Measurements from ENCODE around the gene CRIP1. TPM values are rescaled to one million over a fixed set of nuclear protein-coding genes. Genes with fewer than 3 reads are reported as not detected.

CRIP1 gene
- total RNA-seq, 1 experiment from 2014 or later = 6.9 TPM

DNA sequence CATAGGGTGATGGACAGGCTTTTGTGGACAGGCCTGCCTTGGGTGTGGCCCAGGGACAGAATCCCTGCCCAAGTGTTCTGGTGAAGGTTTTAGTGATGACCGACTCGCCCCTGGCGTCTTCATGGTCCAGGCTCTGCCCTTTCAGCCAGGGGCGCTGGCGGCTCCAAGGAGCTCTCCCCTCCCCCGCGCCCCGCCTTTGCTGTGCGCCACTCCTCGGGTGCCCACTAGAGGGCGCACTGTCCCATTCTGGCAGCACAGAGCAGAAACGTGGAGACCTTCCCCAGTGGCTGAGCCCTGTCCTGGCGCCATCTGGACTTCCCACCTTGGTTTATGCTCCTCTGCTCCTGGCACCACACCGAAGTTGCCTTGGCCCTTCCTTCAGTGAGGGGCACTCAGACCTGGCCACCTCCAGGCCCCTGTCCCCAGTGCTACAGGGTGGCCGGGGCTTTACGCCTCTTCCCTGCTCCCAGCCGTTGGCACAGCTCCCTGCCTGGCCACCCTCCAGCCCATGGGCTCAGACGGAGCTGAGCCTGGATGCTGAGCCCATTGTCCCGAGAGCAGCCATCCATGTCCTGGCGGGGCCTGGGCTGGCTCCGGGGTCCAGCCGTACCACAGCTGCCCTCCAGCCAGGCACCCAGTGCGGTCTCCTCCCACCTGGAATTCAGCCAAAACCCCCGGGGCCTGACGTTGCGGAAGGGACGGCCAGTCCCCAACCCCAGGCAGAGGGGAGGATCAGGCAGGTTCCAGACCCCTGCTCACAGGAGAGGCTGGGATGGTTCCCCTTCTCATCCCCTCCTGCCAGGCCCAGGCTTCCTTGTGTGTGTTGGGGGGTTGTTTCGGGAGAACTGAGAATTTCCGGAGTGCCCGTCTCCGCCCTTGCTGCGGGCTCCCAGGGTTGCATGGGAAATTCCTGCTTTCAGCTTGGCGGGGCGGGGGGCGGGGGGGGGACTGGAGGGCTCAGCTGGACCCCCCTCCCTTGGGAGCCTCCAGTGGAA, 5.6 kb upstream of the CRIP1 start:
- H3K14ac ChIP-seq (ENCODE audit: insufficient read depth, low read length) = peak overlapping the region; percentile 98
- H3K79me1 ChIP-seq (ENCODE audit: insufficient read depth, low read depth, low read length, poor library complexity, severe bottlenecking) = no peaks in the 10 kb centered on the region
- peak overlapping the region; percentile 63 for H2BK12ac ChIP-seq (ENCODE audit: insufficient read length, low read depth, low read length)
- H3K9me3 ChIP-seq (ENCODE audit: control insufficient read depth, low read depth, low read length) = no peaks in the 10 kb centered on the region
- H4K91ac ChIP-seq (ENCODE audit: insufficient read length, low read depth, low read length) = peak overlapping the region; percentile 90
- peaks cover 4% of the 10 kb centered on the region for H3K23me2 ChIP-seq (ENCODE audit: insufficient read length, low read depth, low read length, poor library complexity, severe bottlenecking)
- peak overlapping the region; percentile 98 for H3K18ac ChIP-seq (ENCODE audit: insufficient read length, low read depth, low read length)
- no peak overlapping the region for H2AK5ac ChIP-seq (ENCODE audit: insufficient read length, low read length)
- H3K27me3 ChIP-seq (ENCODE audit: insufficient read depth, low read length) = peaks cover 32% of the 10 kb centered on the region
- H3K23ac ChIP-seq (ENCODE audit: insufficient read length, low read depth, low read length) = no peak overlapping the region
- H2BK5ac ChIP-seq (ENCODE audit: insufficient read length, low read length) = no peak overlapping the region
- no peak overlapping the region for H3K27ac ChIP-seq (ENCODE audit: insufficient read length, low read depth, low read length)
- H3K9ac ChIP-seq (ENCODE audit: extremely low read depth, insufficient read length, low read length) = peak overlapping the region; percentile 1
- Mint-ChIP-seq H3K4me3 (peak overlapping the region; percentile 29 to 74; a peak in 4 of 5 replicates), H3K9me3 (peaks cover 0 to 3% of the 10 kb centered on the region in 2 experiments; a peak in 1 of 5 replicates), H3K27me3 (ENCODE audit: low read depth) (peaks cover 86% of the 10 kb centered on the region), H3K27ac (peak overlapping the region in 2 of 3 experiments; percentile 44 to 91; a peak in 3 of 7 replicates), H3K36me3 (ENCODE audit: insufficient read depth in 1 of 3, low read depth in 3 of 3) (no peaks in the 10 kb centered on the region), H3K4me1 (peaks cover 11 to 33% of the 10 kb centered on the region in 2 experiments)
- H4K8ac ChIP-seq (replicated peaks; ENCODE audit: insufficient read length, low read depth, low read length) = no peak overlapping the region
- peak; percentile 94 for DNase-seq
- no peaks in the 10 kb centered on the region for H3K79me2 ChIP-seq (ENCODE audit: insufficient read depth, low read length)
- no CpG with 5 or more reads among the region's 35 CpGs for WGBS (ENCODE audit: extremely low coverage, insufficient read length, low lambda C conversion rate)
- H4K20me1 ChIP-seq (ENCODE audit: control insufficient read depth, insufficient read depth, insufficient read length) = no peaks in the 10 kb centered on the region
- H2BK15ac ChIP-seq (ENCODE audit: low read depth, low read length) = peak overlapping the region; percentile 0; the same call in 1 of the 2 replicates
- H3K4me2 ChIP-seq (ENCODE audit: insufficient read depth, insufficient read length, low read length) = peak overlapping the region; percentile 39
- peak; percentile 100 for TF ChIP-seq CTCF (conservative IDR thresholded peaks at IDR 0.05)
- peak overlapping the region; percentile 30 for H3K4ac ChIP-seq (ENCODE audit: low read depth, low read length)
- H3K4me1 ChIP-seq (ENCODE audit: insufficient read depth, low read length) = no peaks in the 10 kb centered on the region; the same call in 1 of the 2 replicates
- H3T11ph ChIP-seq (ENCODE audit: low read length) = no peak overlapping the region
- H2BK20ac ChIP-seq (ENCODE audit: low read depth, low read length, poor library complexity, severe bottlenecking) = no peak overlapping the region
- no peak overlapping the region for H2AFZ ChIP-seq (ENCODE audit: low read length)
- peak overlapping the region; percentile 83 for H2BK120ac ChIP-seq (ENCODE audit: low read depth, low read length, poor library complexity, severe bottlenecking)
- no peak overlapping the region for H3K56ac ChIP-seq (ENCODE audit: insufficient read length, low read depth, low read length)
- peak overlapping the region; percentile 31 for H4K5ac ChIP-seq (ENCODE audit: insufficient read length, low read depth, low read length)
